DMS114 treated with DMSO at 0.1 percent for 48 hours (cell line): ENCODE measurements around the gene ZCCHC12.

Source experiments
- DNase-seq: peaks from one replicate; lab custom pipeline; 2025; ENCODE audit not compliant: unreplicated experiment; lab: John Stamatoyannopoulos, UW

ZCCHC12 gene

GRCh38 chrX:118867251-118867650, 43.6 kb downstream of the ZCCHC12 start:
- no peak for DNase-seq

DNA sequence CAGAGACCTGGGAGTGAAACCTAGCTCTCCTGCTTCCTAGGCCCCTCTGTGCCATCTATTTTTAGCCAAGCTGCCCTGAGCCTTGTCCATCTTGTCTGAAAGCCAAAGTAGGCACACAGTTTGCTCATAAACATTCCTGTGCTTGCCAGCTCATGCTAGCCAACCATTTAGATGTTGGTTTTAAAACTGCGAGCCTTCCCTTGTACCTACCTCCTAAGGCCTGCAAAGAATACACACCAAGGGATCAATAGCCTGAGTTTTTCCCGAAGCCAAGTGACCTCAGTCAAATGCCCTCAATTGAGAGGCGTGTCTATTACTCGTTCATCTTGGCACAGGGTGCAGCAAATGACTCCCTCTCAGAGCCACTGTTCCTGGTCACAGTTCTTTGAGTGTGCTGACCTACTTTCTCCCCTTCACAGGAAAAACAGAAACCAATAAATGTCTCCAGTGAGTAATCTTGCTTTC, 48.5 kb downstream of the ZCCHC12 start:
- no peak for DNase-seq
